Non-pigmented ciliary epithelial cell (primary cell): Measurements from ENCODE around the gene THTPA.
"Not testable (repeated sequence)": the region's sequence is repeated elsewhere in the genome, so short reads cannot be mapped to it uniquely, and the experiment has no call there.

ENCODE experiments used
- DNase-seq: peaks from one replicate; pipeline ENCODE4 v3.0.0-alpha.2; 2010; ENCODE audit warnings: low read depth

Gene THTPA

GRCh38 chr14:23533652-23534435, 22.2 kb upstream of the THTPA start:
- no peak for DNase-seq

GRCh38 chr14:23535943-23536342, 20.1 kb upstream of the THTPA start:
- no peak for DNase-seq

GRCh38 chr14:23536494-23536893, 19.6 kb upstream of the THTPA start:
- no peak for DNase-seq

- not testable (repeated sequence) for DNase-seq
These were observed 19.2 kb upstream of the THTPA start for GRCh38 chr14:23536906-23537305.

GRCh38 chr14:23537351-23538049, 18.6 kb upstream of the THTPA start:
- DNase-seq, result no peak

GRCh38 chr14:23538050-23538718, 17.9 kb upstream of the THTPA start:
- DNase-seq, result no peak

GRCh38 chr14:23538785-23539184, 17.3 kb upstream of the THTPA start:
- DNase-seq, result no peak

- DNase-seq, result no peak
These were observed 16.6 kb upstream of the THTPA start for GRCh38 chr14:23539248-23540140.

- no peak for DNase-seq
These were observed 16.0 kb upstream of the THTPA start for GRCh38 chr14:23540141-23540469.

- DNase-seq, result no peak
These were observed 13.8 kb upstream of the THTPA start for GRCh38 chr14:23542261-23542660.

- no peak for DNase-seq
These were observed 12.7 kb upstream of the THTPA start for GRCh38 chr14:23543403-23543802.

- no peak for DNase-seq
These were observed 11.3 kb upstream of the THTPA start for GRCh38 chr14:23544511-23545447.

- DNase-seq, result no peak
These were observed 10.2 kb upstream of the THTPA start for GRCh38 chr14:23545740-23546365.

- no peak for DNase-seq
These were observed 9.5 kb upstream of the THTPA start for GRCh38 chr14:23546450-23547035.

GRCh38 chr14:23547924-23548323, 8.1 kb upstream of the THTPA start:
- DNase-seq, result no peak

- DNase-seq, result no peak
These were observed 7.4 kb upstream of the THTPA start for GRCh38 chr14:23548351-23549318.

- no peak for DNase-seq
These were observed 5.8 kb upstream of the THTPA start for GRCh38 chr14:23550131-23550811.

- no peak for DNase-seq
These were observed 5.2 kb upstream of the THTPA start for GRCh38 chr14:23550812-23551265.
